OCI-LY3 (cell line): ENCODE results near the gene LPCAT1.

ENCODE experiments used
- H2AFZ ChIP-seq: fragments of 200-600, 300-600 bp; shearing (Covaris generic); 2 replicates; pipeline ENCODE4 v1.6.0; 2014; ENCODE audit warnings: antibody characterized with exemption, low read depth, low read length
- H3K27ac ChIP-seq: fragments of 200-600, 300-600 bp; sonication (generic); 2 replicates; pipeline ENCODE4 v1.5.1; 2014; ENCODE audit warnings: mild to moderate bottlenecking, low read length, moderate library complexity, mixed read lengths
- H3K27me3 ChIP-seq: fragments of 200-600, 300-600 bp; sonication (generic); 2 replicates; pipeline ENCODE4 v1.6.1; 2014; ENCODE audit warnings: low read depth, low read length, mixed read lengths
- H3K36me3 ChIP-seq: fragments of 200-600, 300-600 bp; sonication (generic); replicated peaks from 2 replicates; pipeline ENCODE3; 2014; ENCODE audit warnings: low read depth, low read length, mixed read lengths
- H3K4me1 ChIP-seq: fragments of 300-600, 200-600 bp; sonication (generic); 2 replicates; pipeline ENCODE4 v1.6.1; 2014; ENCODE audit warnings: low read length, mixed read lengths
- H3K4me2 ChIP-seq: fragments of 200-600, 300-600 bp; sonication (generic); 2 replicates; pipeline ENCODE4 v1.6.1; 2014; ENCODE audit warnings: low read length, mixed read lengths
- H3K4me3 ChIP-seq: fragments of 300-600, 200-600 bp; sonication (generic); 2 replicates; pipeline ENCODE4 v1.5.1; 2014; ENCODE audit warnings: antibody characterized with exemption, mild to moderate bottlenecking, low read length, moderate library complexity
- H3K79me2 ChIP-seq: fragments of 300-600, 200-600 bp; shearing (Covaris generic); 2 replicates; pipeline ENCODE4 v1.6.1; 2014; ENCODE audit warnings: mild to moderate bottlenecking, low read length, mixed read lengths
- H3K9ac ChIP-seq: fragments of 300-600, 200-600 bp; shearing (Covaris generic); 2 replicates; pipeline ENCODE4 v1.6.0; 2014; ENCODE audit warnings: mild to moderate bottlenecking, low read length, moderate library complexity
- H3K9me3 ChIP-seq: fragments of 200-600, 300-600 bp; shearing (Covaris generic); 2 replicates; pipeline ENCODE4 v1.6.1; 2014; ENCODE audit warnings: low read length, mixed read lengths; ENCODE audit not compliant: insufficient read depth
- H4K20me1 ChIP-seq: fragments of 200-600, 300-600 bp; sonication (generic); 2 replicates; pipeline ENCODE4 v1.6.1; 2016; ENCODE audit warnings: low read length, mixed read lengths; ENCODE audit not compliant: insufficient read depth
- EZH2phosphoT487 ChIP-seq: fragments of 200-600 bp; shearing (Covaris generic); IDR thresholded peaks from 2 replicates; pipeline ENCODE4 v1.6.1; 2018; ENCODE audit warnings: antibody characterized with exemption, mixed run types, low read depth
- TF ChIP-seq, protein P1 (sequence below): fragments of 200-600, 300-600 bp; sonication (generic); IDR thresholded peaks from 2 replicates; pipeline ENCODE4 v1.5.1; 2014; ENCODE audit warnings: antibody characterized with exemption, low read length, low read depth

Gene LPCAT1

DNA sequence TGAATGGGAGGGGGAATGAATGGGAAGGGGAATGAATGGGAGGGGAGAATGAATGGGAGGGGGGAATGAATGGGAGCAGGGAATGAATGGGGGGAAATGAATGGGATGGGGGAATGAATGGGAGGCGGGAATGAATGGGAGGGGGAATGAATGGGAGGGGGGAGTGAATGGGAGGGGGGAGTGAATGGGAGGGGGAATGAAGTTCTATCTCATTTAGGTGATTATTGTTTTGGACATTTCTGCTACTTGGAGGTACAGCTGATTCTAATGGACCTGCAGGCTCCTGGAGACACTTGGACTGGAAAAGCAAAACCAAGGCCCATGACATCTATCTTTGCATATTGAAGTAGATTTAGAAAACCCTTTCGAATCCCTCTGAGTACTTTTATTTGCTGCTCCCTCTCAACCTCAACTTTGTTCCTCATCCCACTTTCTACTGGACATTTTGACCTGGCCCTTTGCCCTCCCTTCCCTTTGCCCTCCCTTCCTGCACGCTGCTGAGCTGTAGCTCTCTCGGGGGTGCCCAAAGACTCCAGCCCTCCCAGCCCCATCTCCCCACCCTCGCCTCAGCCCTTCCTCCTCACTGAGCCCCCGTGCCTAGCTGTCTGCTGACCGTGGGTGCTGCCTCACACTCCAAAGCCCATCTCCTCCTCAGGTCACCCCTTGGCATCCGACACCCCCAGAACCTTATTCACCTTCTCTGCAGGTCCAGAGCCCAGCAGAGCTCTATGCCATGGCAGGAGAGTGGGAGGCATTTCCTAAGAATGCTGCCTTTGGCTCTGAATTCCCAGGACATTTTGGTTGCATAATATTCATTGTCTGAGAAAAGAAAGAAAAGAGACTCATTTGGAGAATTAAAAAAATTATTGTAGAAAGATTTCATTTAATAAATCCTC lies 19.9 kb upstream of the LPCAT1 start:
- H3K79me2 ChIP-seq = no peaks in the 10 kb centered on the region
- H3K27ac ChIP-seq = no peak overlapping the region
- H3K9ac ChIP-seq = no peak overlapping the region

DNA sequence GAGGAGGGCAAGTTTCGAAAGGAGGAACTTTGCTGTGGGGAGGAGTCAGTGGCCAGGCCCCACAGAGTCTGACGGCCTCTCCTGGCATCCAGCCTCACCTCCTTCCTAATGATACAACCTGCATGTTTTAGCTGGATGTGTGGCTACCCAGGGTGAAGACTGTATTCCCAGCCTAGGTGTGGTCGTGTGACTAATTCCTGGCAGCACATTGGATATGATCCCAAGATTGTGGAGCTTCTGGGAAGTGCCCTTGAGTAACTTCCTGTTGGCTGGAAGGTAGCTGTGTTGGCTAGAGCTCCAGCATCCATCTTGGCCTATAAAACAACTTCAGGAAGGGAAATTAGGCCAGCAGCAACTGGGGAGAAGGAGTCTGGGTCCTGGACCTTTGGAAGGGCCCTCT lies 19.0 kb upstream of the LPCAT1 start:
- Histone ChIP-seq H3K9ac (no peak overlapping the region), H3K4me3 (no peak overlapping the region), H3K27ac (no peak overlapping the region), H3K36me3 (no peaks in the 10 kb centered on the region), H3K4me2 (no peak overlapping the region), H3K4me1 (no peaks in the 10 kb centered on the region), H3K9me3 (no peaks in the 10 kb centered on the region), H3K79me2 (no peaks in the 10 kb centered on the region), H3K27me3 (no peaks in the 10 kb centered on the region), H4K20me1 (no peaks in the 10 kb centered on the region), H2AFZ (no peak overlapping the region)
- no peak for TF ChIP-seq EZH2phosphoT487
- TF ChIP-seq, protein P1, sequence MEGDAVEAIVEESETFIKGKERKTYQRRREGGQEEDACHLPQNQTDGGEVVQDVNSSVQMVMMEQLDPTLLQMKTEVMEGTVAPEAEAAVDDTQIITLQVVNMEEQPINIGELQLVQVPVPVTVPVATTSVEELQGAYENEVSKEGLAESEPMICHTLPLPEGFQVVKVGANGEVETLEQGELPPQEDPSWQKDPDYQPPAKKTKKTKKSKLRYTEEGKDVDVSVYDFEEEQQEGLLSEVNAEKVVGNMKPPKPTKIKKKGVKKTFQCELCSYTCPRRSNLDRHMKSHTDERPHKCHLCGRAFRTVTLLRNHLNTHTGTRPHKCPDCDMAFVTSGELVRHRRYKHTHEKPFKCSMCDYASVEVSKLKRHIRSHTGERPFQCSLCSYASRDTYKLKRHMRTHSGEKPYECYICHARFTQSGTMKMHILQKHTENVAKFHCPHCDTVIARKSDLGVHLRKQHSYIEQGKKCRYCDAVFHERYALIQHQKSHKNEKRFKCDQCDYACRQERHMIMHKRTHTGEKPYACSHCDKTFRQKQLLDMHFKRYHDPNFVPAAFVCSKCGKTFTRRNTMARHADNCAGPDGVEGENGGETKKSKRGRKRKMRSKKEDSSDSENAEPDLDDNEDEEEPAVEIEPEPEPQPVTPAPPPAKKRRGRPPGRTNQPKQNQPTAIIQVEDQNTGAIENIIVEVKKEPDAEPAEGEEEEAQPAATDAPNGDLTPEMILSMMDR = no peak

More for the DNA sequence above, 19.9 kb upstream of the LPCAT1 start:
- Histone ChIP-seq H3K4me3 (no peak overlapping the region), H3K4me1 (no peaks in the 10 kb centered on the region), H3K9me3 (no peaks in the 10 kb centered on the region), H3K4me2 (no peak overlapping the region), H4K20me1 (no peaks in the 10 kb centered on the region), H3K27me3 (no peaks in the 10 kb centered on the region), H2AFZ (no peak overlapping the region), H3K36me3 (no peaks in the 10 kb centered on the region)
- TF ChIP-seq EZH2phosphoT487 = no peak
- TF ChIP-seq, protein P1 = no peak

DNA sequence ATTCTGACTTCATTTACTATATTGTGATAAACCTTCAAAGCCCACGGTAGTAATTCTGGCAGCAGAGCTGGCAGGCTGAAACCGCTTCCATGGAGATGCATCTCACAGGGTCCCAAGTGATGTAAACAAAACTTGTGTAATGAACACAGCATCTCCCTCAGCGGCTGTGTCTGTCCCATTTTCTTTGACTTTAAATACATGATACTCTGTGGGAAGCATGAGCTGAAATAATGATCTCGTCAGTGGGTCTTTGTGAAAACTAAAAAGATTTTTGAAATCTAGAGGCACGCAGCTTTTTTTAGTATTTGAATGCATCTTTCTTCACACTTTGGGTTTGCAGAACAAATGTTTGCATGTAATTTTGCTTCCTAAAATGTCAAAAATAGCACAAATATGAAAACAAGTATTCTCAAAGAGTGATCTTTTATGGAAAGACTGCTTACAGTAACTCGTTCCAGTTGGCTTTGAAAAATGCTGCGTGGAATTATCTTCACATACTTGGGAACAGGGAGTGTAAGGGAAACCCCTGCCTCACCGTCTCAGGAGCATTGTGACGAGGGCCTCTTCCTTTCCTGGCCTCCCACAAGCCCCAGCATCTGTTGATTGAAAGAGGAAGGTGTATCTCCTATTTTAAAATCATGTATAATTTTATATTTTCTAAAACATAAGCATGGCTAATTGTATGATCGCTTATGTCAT lies 18.1 kb upstream of the LPCAT1 start:
- H3K4me3 ChIP-seq = no peak overlapping the region
- H3K9me3 ChIP-seq = no peaks in the 10 kb centered on the region
- no peaks in the 10 kb centered on the region for H3K79me2 ChIP-seq
- H3K27ac ChIP-seq = no peak overlapping the region
- H3K9ac ChIP-seq = no peak overlapping the region
- no peaks in the 10 kb centered on the region for H3K27me3 ChIP-seq
- no peaks in the 10 kb centered on the region for H3K36me3 ChIP-seq
- H3K4me1 ChIP-seq = peaks cover 5% of the 10 kb centered on the region
- no peak overlapping the region for H2AFZ ChIP-seq
- TF ChIP-seq EZH2phosphoT487 = no peak
- TF ChIP-seq, protein P1 = no peak
- no peaks in the 10 kb centered on the region for H4K20me1 ChIP-seq
- H3K4me2 ChIP-seq = no peak overlapping the region
